OCI-LY1 (cell line): Measurements from ENCODE around the gene UACA.

Experiments
- H2AFZ ChIP-seq: fragments of 200-600 bp; sonication (generic), shearing (Covaris generic); 2 replicates; pipeline ENCODE4 v1.6.0; 2014; ENCODE audit warnings: antibody characterized with exemption, mild to moderate bottlenecking, low read length
- H3F3A ChIP-seq: fragments of 200-600 bp; sonication (generic), shearing (Covaris generic); 2 replicates; pipeline ENCODE4 v1.6.0; 2014; ENCODE audit warnings: mild to moderate bottlenecking, antibody characterized with exemption, low read length, moderate library complexity; ENCODE audit not compliant: insufficient read depth
- H3K27ac ChIP-seq: fragments of 200-600 bp; sonication (generic); 2 replicates; pipeline ENCODE4 v1.5.1; 2014; ENCODE audit warnings: low read length, mixed run types, mild to moderate bottlenecking, low read depth; ENCODE audit not compliant: poor library complexity, severe bottlenecking
- H3K27me3 ChIP-seq: fragments of 200-600 bp; sonication (generic); 2 replicates; pipeline ENCODE4 v1.6.0; 2014; ENCODE audit warnings: antibody characterized with exemption, mild to moderate bottlenecking, low read length, moderate library complexity; ENCODE audit not compliant: insufficient read depth
- H3K36me3 ChIP-seq: fragments of 200-600 bp; sonication (generic); 2 replicates; pipeline ENCODE4 v1.6.1; 2014; ENCODE audit warnings: mild to moderate bottlenecking, antibody characterized with exemption, low read length, moderate library complexity, mixed read lengths; ENCODE audit not compliant: insufficient read depth
- H3K4me1 ChIP-seq: fragments of 200-600 bp; sonication (generic); 2 replicates; pipeline ENCODE4 v1.5.1; 2014; ENCODE audit warnings: mild to moderate bottlenecking, low read length, moderate library complexity; ENCODE audit not compliant: insufficient read depth, severe bottlenecking
- H3K4me2 ChIP-seq: fragments of 200-600 bp; sonication (generic), shearing (Covaris generic); 2 replicates; pipeline ENCODE4 v1.6.1; 2014; ENCODE audit warnings: low read length
- H3K4me3 ChIP-seq: fragments of 200-600 bp; sonication (generic); 2 replicates; pipeline ENCODE4 v1.5.1; 2014; ENCODE audit warnings: low read length, low read depth, mild to moderate bottlenecking, mixed read lengths; ENCODE audit not compliant: poor library complexity, severe bottlenecking
- H3K79me2 ChIP-seq: fragments of 200-600 bp; shearing (Covaris generic); 2 replicates; pipeline ENCODE4 v1.6.1; 2016; ENCODE audit warnings: mixed run types, low read length, mixed read lengths; ENCODE audit not compliant: insufficient read depth
- H3K9ac ChIP-seq: fragments of 200-600 bp; sonication (generic), shearing (Covaris generic); 2 replicates; pipeline ENCODE4 v1.6.1; 2014; ENCODE audit warnings: mild to moderate bottlenecking, low read length, mixed read lengths
- H3K9me2 ChIP-seq: fragments of 200-600 bp; sonication (generic), shearing (Covaris generic); 2 replicates; pipeline ENCODE4 v1.6.1; 2014; ENCODE audit warnings: low read depth, mild to moderate bottlenecking, low read length, mixed read lengths
- H3K9me3 ChIP-seq: fragments of 200-600 bp; shearing (Covaris generic); 2 replicates; pipeline ENCODE4 v1.6.1; 2014; ENCODE audit warnings: low read length, mixed read lengths
- H4K20me1 ChIP-seq: fragments of 200-600 bp; sonication (generic), shearing (Covaris generic); 2 replicates; pipeline ENCODE4 v1.6.0; 2016; ENCODE audit warnings: mild to moderate bottlenecking, low read length; ENCODE audit not compliant: insufficient read depth
- EZH2 ChIP-seq: fragments of 200-600 bp; sonication (generic), shearing (Covaris generic); IDR thresholded peaks from 2 replicates; pipeline ENCODE4 v1.8.0; 2017; ENCODE audit warnings: borderline replicate concordance, mixed run types, mild to moderate bottlenecking, antibody characterized with exemption, low read length, moderate library complexity, mixed read lengths
- TF ChIP-seq, protein P1 (sequence below): fragments of 200-600 bp; sonication (generic), shearing (Covaris generic); IDR thresholded peaks from 2 replicates; pipeline ENCODE4 v1.5.1; 2017; ENCODE audit warnings: mild to moderate bottlenecking, antibody characterized with exemption, low read length, moderate library complexity, mixed read lengths

The UACA gene

DNA sequence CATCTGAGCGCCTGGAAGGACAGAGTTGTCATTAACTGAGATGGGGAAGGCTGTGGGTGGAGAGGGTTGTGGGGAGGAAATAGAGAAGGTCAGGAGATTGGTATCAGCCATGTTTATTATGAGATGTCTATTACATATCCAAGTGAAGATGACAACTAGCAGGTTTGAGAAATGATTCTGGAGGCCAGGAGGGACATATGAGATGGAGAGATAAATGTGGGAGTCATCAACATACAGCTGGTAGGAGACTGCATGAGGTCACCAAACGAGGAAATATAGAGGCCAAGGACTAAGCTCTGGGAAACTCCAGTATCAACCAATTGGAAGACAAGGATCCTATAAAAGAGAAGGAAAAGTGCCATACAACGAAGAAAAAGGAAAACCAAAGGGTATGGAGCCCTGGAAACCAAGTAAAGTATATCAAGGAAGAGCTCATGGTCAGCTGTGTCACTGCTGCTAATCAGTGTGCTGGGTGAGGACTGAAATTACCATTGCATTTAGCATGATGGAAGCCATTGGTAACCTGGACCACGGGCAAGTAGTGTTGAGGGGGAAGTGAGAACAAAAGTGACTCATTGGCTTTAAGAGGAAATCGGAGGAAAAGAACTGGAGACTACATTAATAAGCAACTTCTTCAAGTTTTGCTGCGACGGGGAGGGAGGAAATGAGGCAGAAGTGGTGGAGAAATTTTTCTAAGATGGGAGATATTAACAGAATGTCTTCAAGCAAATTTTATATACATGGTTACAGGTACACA, 14.0 kb upstream of the UACA start:
- H3K36me3 ChIP-seq = no peaks in the 10 kb centered on the region
- TF ChIP-seq, protein P1, sequence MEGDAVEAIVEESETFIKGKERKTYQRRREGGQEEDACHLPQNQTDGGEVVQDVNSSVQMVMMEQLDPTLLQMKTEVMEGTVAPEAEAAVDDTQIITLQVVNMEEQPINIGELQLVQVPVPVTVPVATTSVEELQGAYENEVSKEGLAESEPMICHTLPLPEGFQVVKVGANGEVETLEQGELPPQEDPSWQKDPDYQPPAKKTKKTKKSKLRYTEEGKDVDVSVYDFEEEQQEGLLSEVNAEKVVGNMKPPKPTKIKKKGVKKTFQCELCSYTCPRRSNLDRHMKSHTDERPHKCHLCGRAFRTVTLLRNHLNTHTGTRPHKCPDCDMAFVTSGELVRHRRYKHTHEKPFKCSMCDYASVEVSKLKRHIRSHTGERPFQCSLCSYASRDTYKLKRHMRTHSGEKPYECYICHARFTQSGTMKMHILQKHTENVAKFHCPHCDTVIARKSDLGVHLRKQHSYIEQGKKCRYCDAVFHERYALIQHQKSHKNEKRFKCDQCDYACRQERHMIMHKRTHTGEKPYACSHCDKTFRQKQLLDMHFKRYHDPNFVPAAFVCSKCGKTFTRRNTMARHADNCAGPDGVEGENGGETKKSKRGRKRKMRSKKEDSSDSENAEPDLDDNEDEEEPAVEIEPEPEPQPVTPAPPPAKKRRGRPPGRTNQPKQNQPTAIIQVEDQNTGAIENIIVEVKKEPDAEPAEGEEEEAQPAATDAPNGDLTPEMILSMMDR = no peak
- no peak for TF ChIP-seq EZH2
- no peaks in the 10 kb centered on the region for H4K20me1 ChIP-seq
- no peaks in the 10 kb centered on the region for H3K27me3 ChIP-seq
- H3K9ac ChIP-seq = no peak overlapping the region
- no peak overlapping the region for H3K27ac ChIP-seq
- no peaks in the 10 kb centered on the region for H3K9me2 ChIP-seq
- H3K9me3 ChIP-seq = no peaks in the 10 kb centered on the region
- H3K4me2 ChIP-seq = no peak overlapping the region
- no peaks in the 10 kb centered on the region for H3K79me2 ChIP-seq
- no peak overlapping the region for H2AFZ ChIP-seq
- no peaks in the 10 kb centered on the region for H3K4me1 ChIP-seq
- H3F3A ChIP-seq = no peaks in the 10 kb centered on the region
- no peak overlapping the region for H3K4me3 ChIP-seq

DNA sequence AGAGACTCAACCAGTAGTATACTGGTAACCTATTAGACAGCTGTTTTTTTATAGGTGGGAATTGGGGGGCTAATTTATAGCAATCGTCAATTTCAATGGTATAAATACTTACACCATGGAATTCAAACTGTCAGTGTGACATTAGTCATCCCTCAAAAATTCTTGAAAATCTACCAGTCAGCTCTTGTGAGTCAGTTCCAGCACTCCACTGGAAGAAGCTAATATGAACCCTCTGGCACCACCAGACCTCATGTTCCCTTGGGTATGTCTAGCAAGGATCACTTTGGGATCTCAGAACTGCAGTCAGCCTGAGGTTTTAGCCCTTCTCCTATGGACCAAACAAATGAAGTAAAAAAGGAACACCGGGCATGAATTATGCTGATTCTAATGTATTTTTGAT, 11.8 kb upstream of the UACA start:
- no peak overlapping the region for H2AFZ ChIP-seq
- no peaks in the 10 kb centered on the region for H3K79me2 ChIP-seq
- H3K4me1 ChIP-seq = no peaks in the 10 kb centered on the region
- H4K20me1 ChIP-seq = no peaks in the 10 kb centered on the region
- H3F3A ChIP-seq = no peaks in the 10 kb centered on the region
- H3K27ac ChIP-seq = no peak overlapping the region
- H3K36me3 ChIP-seq = no peaks in the 10 kb centered on the region
- no peak overlapping the region for H3K9ac ChIP-seq
- H3K27me3 ChIP-seq = no peaks in the 10 kb centered on the region
- no peaks in the 10 kb centered on the region for H3K9me2 ChIP-seq
- H3K9me3 ChIP-seq = no peaks in the 10 kb centered on the region
- no peak overlapping the region for H3K4me3 ChIP-seq
- no peak overlapping the region for H3K4me2 ChIP-seq
- TF ChIP-seq EZH2 = no peak
- TF ChIP-seq, protein P1 = no peak

DNA sequence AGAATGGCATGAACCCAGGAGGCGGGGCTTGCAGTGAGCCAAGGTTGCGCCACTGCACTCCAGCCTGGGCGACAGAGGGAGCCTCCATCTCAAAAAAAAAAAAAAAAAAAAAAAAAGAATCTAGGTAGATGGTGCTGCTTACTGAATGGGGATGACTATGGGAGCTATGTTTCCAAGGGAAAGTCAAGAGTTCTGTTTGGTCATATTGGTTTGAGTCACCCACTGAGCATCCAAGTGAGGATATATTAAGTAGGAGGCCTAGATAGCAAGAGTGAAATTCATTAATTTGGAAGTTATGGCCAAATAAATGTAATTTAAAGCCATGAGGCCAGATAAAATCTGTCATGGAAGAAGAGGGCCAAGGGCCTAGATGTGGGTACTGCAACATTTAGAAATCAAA, 9.0 kb upstream of the UACA start:
- Histone ChIP-seq H3K27me3 (no peaks in the 10 kb centered on the region), H3K79me2 (no peaks in the 10 kb centered on the region), H3F3A (no peaks in the 10 kb centered on the region), H3K4me1 (no peaks in the 10 kb centered on the region), H4K20me1 (no peaks in the 10 kb centered on the region), H3K9ac (no peak overlapping the region), H3K9me2 (no peaks in the 10 kb centered on the region), H3K27ac (no peak overlapping the region), H3K4me3 (no peak overlapping the region), H2AFZ (no peak overlapping the region), H3K36me3 (no peaks in the 10 kb centered on the region), H3K4me2 (no peak overlapping the region), H3K9me3 (no peaks in the 10 kb centered on the region)
- TF ChIP-seq, protein P1 = no peak
- TF ChIP-seq EZH2 = no peak
